NAMALWA (cell line): Measurements from ENCODE around the gene TNRC6C.
"Not testable (repeated sequence)": the region's sequence is repeated elsewhere in the genome, so short reads cannot be mapped to it uniquely, and the experiment has no call there.

ENCODE experiments used
- DNase-seq: peaks from one replicate; pipeline ENCODE4 v3.0.0-alpha.2; 2015; ENCODE audit warnings: low spot score

Gene TNRC6C

DNA sequence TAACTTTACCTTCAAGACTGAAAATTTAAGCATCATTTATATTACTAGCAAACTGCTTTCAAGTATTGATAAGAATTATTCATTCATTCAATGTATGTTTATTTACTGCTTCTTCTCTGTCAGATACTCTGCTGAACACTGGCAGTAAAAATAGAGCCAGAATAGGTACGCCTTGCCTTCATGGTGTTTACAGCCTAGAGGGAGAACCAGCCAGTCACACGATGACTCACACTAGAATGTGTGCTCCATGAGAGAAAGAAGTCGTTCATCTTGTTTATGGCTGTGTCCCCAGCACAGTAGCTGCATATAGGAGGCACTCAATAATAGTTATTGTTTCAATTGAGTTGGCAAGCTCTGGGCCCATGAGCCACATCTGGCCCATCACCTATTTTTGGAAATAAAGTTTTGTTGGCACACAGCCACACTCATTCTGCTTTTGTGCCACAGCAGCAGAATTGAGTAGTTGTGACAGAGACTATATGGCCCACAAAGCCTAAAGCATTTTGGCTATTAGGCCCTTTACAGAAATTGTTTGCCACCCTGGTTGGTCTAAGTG is 85.9 kb downstream of the TNRC6C start:
- DNase-seq: no peak

GRCh38 chr17:78045316-78045715 is 86.8 kb downstream of the TNRC6C start:
- DNase-seq: no peak

- no peak for DNase-seq
These were observed 88.4 kb downstream of the TNRC6C start for GRCh38 chr17:78046923-78047322.

DNA sequence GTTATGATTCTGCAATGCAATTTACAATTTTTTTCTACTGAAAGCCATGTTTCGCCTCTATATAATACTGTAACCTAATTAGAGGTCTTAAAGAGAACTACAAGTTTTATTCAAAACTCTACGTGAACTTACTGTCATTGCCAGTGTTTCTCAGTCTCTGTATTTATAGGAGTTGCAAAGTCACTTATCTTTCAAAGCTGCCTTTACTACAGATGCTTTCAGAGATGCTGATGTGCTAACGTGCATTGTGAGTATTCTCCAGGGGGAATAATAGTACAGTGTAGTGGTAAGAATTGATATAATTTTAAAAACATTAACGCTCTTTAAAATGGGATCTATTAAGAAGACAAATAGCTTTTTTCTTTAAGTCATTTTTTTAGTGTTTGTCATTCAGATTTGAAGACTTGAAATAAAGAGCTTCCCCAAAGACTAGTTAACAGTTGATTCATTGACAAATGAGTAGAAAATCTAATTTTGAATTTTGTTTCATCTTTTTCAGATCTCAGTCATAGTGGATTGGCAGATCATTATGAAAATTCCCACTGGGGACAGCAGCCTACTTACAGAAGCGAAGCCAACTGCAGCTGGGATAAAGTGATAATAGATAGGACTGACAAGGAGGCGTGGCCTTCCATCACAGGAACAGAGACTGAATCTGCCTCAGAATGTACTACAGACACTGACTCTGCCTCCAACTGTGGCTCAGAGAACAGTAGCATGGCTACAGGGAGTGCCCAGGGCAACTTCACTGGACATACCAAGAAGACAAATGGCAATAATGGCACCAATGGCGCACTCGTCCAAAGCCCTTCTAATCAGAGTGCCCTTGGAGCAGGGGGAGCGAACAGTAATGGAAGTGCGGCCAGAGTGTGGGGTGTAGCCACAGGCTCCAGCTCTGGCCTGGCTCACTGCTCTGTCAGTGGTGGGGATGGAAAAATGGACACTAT is 90.1 kb downstream of the TNRC6C start:
- no peak for DNase-seq

GRCh38 chr17:78049609-78050008 is 91.1 kb downstream of the TNRC6C start:
- no peak for DNase-seq

GRCh38 chr17:78051186-78051972 is 92.9 kb downstream of the TNRC6C start:
- no peak for DNase-seq

DNA sequence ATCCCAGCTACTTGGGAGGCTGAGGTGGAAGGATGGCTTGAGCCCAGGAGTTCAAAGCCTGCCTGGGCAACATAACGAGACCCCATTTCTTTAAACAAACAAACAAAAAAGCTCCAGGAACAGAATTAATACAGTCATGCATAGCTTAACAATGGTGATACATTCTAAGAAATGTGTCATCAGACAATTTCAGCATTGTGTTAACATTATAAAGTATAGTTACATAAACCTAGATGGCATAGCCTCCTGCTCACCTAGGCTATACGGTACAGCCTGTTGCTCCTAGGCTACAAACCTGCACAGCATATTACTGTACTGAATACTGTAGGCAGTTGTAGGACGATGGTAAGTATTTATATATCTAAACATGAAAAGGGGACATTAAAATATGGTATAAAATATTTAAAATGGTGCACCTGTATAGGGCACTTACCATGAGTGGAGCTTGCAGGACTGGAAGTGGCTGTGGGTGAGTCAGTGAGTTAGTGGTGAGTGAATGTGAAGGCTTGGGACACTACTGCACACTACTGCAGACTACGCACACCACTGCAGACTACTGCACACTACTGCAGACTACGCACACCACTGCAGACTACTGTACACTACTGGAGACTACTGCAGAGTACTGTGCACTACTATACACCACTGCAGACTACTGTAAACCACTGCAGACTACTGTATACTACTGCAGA is 95.4 kb downstream of the TNRC6C start:
- DNase-seq: no peak

DNA sequence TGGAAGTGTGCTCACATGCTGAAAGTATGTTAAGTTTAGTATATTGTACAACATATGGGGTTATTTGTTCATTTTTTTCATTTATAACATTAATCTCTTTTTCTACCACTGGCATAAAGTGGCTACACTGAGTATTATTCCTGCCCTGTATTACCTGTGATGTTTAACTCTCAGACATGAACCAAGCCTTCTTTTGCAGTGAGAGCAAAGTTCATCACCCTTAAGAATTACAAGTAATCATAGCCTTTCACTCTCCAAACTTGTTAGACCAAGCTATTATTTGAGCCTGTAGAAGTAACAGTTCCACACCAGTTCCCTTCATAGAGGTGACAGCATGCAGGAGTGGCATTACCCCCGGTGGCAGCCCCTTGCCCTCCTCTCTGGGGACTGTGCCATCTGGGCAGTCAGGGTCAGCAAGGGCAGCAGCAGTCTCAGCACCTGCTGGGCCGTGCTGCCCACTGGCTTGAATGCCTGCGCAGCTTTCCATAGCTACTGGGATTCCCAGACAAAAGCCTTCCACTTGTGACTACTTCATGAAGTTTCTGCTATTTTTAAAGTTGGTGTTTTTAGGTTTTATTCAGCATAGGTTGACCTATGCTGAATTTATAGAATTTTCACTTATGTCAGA is 98.7 kb downstream of the TNRC6C start:
- no peak for DNase-seq

DNA sequence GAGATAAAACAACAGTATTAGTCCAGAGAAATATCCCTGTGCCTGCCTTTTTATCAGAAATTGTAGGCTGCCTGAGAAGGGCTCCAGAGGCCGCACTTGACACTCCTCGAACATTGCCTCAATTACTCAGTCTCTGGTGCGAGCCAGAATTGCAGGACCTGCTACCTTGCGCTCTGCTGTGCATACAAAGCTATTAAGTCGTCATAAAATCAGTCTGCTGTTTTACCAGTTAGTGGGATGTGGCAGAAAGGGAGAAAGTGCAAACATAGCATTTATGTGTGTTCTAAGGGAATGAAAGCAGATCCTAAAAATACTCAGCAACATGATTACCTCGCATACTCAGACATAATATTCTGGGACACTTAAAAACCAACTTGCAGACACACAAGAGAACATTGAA is 99.5 kb downstream of the TNRC6C start:
- DNase-seq: no peak

DNA sequence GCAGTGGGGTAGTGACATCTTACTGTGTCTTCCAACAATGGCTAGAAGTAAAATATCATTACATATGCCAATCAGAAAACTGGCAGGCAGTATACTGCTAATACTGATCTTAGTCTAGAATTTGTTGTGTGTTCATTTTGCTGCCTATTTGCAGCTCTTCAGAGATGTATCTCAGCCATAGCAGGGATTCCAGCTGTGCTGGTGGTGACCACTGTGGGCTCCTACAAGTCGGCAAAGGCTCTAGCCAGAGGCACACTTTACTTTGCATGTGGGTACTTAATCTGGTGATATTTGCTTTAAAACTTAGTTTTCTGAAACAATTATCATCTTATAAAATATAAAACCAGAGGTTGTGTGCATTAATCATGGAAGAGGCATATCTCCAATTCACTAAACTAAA is 100.1 kb downstream of the TNRC6C start:
- DNase-seq: no peak

DNA sequence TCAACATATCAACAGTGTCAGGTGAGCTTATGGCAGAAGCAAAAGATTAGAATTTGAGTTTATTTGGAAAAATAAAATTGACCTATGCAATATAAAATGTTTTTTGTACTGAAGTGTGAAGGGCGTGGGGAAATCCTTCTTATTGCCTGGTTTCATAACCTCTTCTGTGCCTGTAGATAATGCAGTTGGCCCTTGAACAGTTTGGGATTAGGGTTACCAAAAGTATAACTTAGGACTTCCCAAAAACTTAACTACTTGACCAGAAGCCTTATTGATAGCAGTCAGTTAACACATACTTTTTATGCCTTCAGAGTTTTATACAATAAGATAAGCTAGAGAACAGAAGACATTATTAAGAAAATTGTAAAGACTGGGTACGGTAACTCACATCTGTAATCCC is 104.1 kb downstream of the TNRC6C start:
- DNase-seq: no peak

DNA sequence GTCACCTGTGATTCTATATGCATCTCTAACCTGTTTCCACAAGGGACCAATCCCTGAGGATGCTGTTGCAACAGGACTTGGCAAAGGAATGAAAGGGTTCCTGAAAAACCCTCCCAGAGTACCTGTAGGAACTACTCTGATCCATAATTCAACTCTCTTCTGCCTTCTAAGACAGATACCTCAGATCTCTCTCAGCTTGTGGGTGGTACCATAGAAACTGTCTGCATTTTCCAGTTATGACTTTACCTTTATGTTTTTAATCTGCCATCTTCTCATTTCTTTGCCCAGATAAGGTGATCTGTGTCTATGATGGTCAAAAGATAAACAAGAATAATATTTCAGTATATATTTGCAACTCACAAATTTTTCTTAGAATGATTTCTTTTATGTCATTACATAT is 105.0 kb downstream of the TNRC6C start:
- no peak for DNase-seq

DNA sequence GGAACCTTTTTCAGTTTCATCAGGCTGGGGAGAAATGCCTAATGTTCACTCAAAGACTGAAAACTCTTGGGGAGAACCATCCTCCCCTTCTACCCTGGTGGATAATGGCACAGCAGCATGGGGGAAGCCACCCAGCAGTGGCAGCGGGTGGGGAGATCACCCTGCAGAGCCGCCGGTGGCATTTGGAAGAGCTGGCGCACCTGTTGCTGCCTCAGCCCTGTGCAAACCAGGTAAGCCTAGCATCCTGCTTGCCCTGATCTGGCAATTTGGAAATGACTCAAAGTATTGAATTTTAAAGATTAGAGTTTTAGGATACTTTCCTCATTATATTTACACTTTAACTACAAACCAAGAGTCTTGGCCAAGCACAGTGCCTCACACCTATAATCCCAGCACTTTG is 106.2 kb downstream of the TNRC6C start:
- DNase-seq: no peak

GRCh38 chr17:78066976-78067375 is 108.5 kb downstream of the TNRC6C start:
- DNase-seq: not testable (repeated sequence)

DNA sequence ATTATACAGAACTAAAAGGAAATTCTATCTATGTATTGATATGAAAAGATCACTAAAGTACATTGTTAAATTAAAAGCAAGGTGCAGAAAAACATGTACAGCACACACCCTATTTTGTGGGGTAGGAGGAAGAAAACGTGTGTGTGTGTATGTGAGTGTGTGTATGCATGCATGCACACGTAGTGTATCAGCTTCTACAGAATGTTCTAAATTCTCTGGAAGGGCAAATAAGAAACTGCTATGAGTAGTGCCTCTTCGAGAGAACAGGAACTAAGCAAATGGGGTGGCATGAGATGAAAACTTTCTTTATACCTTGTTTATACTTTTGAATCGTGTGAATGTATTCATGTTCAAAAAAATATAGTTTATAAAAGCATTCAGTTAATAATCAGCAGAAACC is 111.2 kb downstream of the TNRC6C start:
- no peak for DNase-seq

DNA sequence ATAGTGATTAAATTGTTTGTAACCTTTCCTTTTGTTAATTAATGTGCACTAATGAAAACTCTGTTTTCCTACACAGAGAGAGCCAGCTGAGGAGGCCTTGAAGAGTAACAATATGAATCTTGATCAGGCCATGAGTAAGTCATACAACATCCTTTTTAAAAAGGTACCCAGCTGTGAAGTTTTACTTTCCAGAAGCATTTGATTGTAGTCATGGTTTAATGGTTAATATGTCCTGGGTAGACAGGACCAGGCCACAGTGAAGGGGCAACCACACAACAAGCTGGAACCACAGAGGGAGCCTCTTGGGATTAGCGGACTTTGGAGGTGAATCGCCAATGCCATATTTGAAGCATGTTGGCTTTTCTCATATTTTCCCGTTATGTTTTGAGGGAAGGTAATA is 114.5 kb downstream of the TNRC6C start:
- DNase-seq: no peak

DNA sequence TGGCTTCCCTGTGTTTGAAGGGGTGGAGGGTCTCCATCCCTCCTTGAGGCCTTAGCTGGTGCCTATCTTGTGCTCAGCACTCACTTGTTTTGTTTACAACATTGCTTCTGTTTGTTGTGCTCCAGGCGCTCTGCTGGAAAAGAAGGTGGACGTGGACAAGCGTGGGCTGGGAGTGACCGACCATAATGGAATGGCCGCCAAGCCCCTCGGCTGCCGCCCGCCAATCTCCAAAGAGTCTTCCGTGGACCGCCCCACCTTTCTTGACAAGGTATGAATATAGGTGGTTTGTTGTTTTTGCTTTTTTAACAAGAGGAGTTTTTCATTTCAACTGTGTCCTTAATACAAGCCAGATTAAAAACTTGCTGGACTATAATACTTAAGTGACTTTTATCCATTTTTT is 116.5 kb downstream of the TNRC6C start:
- DNase-seq: no peak

- DNase-seq: no peak
These were observed 117.0 kb downstream of the TNRC6C start for GRCh38 chr17:78075545-78075944.

DNA sequence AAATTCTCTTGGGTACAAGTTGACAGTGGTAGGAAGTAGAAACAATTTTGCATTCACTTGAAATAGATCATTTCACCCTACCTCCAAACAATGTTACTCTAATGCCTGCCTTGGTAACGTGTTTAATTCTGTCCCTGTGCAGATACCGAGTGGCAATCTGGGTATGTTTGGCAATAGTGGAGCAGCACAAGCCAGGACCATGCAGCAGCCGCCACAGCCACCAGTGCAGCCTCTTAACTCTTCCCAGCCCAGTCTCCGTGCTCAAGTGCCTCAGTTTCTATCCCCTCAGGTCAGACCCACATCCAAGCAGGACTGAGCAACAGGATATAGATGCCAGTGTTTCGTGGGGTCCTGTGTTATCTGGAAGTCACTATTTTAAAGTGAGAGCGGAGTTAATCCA is 120.8 kb downstream of the TNRC6C start:
- DNase-seq: no peak

GRCh38 chr17:78081551-78081950 is 123.0 kb downstream of the TNRC6C start:
- no peak for DNase-seq

GRCh38 chr17:78082355-78082872 is 123.9 kb downstream of the TNRC6C start:
- not testable (repeated sequence) for DNase-seq

DNA sequence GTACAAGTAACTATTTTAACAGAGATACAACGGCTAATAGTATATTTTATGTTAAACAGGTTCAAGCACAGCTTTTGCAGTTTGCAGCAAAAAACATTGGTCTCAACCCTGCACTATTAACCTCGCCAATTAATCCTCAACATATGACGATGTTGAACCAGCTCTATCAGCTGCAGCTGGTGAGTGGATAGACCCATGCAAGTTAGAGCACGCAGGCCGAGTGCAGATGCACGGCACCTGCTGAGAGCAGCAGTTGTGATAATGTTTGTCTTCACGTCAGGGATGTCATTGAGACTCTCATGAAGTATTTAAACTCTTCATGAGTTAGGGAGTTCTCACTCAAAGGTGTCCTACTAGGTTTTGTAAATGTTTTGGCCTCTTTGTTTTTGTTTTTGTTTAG is 124.5 kb downstream of the TNRC6C start:
- DNase-seq: no peak
